ENCODE results near the gene TC2N. TPM values are rescaled to one million over a fixed set of nuclear protein-coding genes. Genes with fewer than 3 reads are reported as not detected.

Gene TC2N
- total RNA-seq, 1 experiment from 2014 or later: 15.9 TPM

DNA sequence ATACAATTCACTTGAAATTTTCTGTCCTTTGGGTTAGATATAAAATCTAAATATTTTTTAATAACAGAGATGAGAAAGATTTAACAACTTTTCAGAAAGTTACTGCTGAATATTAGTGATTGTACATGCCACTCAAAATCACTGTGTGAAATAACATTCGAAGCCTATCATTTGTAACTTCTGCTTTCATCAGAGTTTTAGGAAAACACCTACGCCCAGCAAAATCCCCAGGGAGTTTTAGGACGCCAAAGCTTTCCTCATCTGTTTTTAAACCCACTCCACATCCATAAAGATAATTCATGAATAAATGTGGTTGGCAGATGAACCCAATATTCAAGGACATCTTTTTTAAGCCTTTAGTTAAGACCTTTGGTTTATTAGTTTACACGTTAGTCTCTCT, 23.9 kb downstream of the TC2N start:
- Histone ChIP-seq H3K27ac (ENCODE audit: low read depth, low read length) (no peak overlapping the region), H3K4me3 (replicated peaks in 1 of 2; ENCODE audit: low read depth in 1 of 2, low read length in 2 of 2) (no peak overlapping the region), H4K20me1 (ENCODE audit: insufficient read depth) (no peaks in the 10 kb centered on the region), H3K9me2 (ENCODE audit: insufficient read depth) (no peaks in the 10 kb centered on the region), H2AFZ (ENCODE audit: low read depth, low read length, poor library complexity, severe bottlenecking) (no peak overlapping the region), H3K4me1 (ENCODE audit: control insufficient read depth in 1 of 2, insufficient read depth in 2 of 2, low read length in 2 of 2) (no peaks in the 10 kb centered on the region), H3K9ac (ENCODE audit: low read length) (no peak overlapping the region), H3K27me3 (ENCODE audit: insufficient read depth, low read length) (no peaks in the 10 kb centered on the region), H3K79me2 (ENCODE audit: insufficient read depth, low read length) (no peaks in the 10 kb centered on the region), H3K36me3 (ENCODE audit: control insufficient read depth in 1 of 2, insufficient read depth in 2 of 2, low read length in 2 of 2) (no peaks in the 10 kb centered on the region), H3K4me2 (ENCODE audit: low read length) (no peak overlapping the region), H3K9me3 (ENCODE audit: control insufficient read depth in 1 of 2, insufficient read depth in 1 of 2, low read depth in 1 of 2, low read length in 2 of 2) (no peaks in the 10 kb centered on the region)
- ChIA-PET CTCF (no interaction called here), POLR2A (no interaction called here), RAD21 (ENCODE audit: low non-redundant PET in 1 of 2, low total read pairs in 2 of 2, uncharacterized antibody in 2 of 2, unreplicated experiment in 2 of 2) (no interaction called here)
- ATAC-seq (no peak), DNase-seq (ENCODE audit: low read depth, low spot score) (no peak)
- no TSS peak for BruUV-seq (replicated peaks)
- no peak for TF ChIP-seq TCF7L2 (IDR thresholded peaks at IDR 0.05; ENCODE audit: borderline replicate concordance, extremely low read depth, insufficient read depth, insufficient read length)
- no peak for TF ChIP-seq ELF1 (IDR thresholded peaks at IDR 0.05; ENCODE audit: borderline replicate concordance, low read depth)
- TF ChIP-seq SRF (IDR thresholded peaks at IDR 0.05; ENCODE audit: low read depth): no peak
- TF ChIP-seq YY1 (IDR thresholded peaks at IDR 0.05; ENCODE audit: extremely low read depth, insufficient replicate concordance, low read depth, low read length): no peak
- TF ChIP-seq, protein P1, sequence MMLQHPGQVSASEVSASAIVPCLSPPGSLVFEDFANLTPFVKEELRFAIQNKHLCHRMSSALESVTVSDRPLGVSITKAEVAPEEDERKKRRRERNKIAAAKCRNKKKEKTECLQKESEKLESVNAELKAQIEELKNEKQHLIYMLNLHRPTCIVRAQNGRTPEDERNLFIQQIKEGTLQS (IDR thresholded peaks at IDR 0.05): no peak
- intact Hi-C loops (cut with micrococcal nuclease): no loop called here

DNA sequence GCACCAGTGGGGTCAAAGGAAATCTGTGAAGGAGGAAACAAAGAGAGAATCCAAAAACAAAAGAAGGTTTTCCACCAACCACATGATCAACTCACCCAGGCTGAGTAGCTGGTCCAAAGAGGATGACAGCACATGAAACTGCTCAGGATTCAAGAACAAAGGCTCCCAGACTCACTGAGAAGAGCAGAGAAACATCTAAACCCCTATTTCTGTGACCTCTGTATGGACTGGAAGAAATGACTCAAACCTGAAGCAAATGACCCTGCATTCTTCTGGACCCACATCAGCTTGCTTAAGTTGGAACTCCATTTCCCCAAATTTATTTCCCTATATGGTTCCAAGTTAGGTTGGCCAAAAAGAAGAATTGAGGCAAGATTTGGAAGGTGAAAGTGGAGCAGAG, 26.3 kb downstream of the TC2N start:
- no peak overlapping the region for H2AFZ ChIP-seq (ENCODE audit: low read depth, low read length, poor library complexity, severe bottlenecking)
- no peaks in the 10 kb centered on the region for H3K9me2 ChIP-seq (ENCODE audit: insufficient read depth)
- DNase-seq (ENCODE audit: low read depth, low spot score) (no peak), ATAC-seq (no peak)
- ChIA-PET CTCF (no interaction called here), RAD21 (ENCODE audit: low non-redundant PET in 1 of 2, low total read pairs in 2 of 2, uncharacterized antibody in 2 of 2, unreplicated experiment in 2 of 2) (no interaction called here), POLR2A (no interaction called here)
- intact Hi-C loops (cut with micrococcal nuclease): no loop called here
- peaks cover 5 to 8% of the 10 kb centered on the region in 2 experiments; a peak in 3 of 4 replicates for H3K4me1 ChIP-seq (ENCODE audit: control insufficient read depth in 1 of 2, insufficient read depth in 2 of 2, low read length in 2 of 2)
- no peaks in the 10 kb centered on the region for H3K27me3 ChIP-seq (ENCODE audit: insufficient read depth, low read length)
- H3K9ac ChIP-seq (ENCODE audit: low read length): no peak overlapping the region
- H3K9me3 ChIP-seq (ENCODE audit: control insufficient read depth in 1 of 2, insufficient read depth in 1 of 2, low read depth in 1 of 2, low read length in 2 of 2): no peaks in the 10 kb centered on the region
- BruUV-seq (replicated peaks): no TSS peak
- H3K4me2 ChIP-seq (ENCODE audit: low read length): no peak overlapping the region
- no peaks in the 10 kb centered on the region for H3K36me3 ChIP-seq (ENCODE audit: control insufficient read depth in 1 of 2, insufficient read depth in 2 of 2, low read length in 2 of 2)
- H4K20me1 ChIP-seq (ENCODE audit: insufficient read depth): no peaks in the 10 kb centered on the region
- H3K79me2 ChIP-seq (ENCODE audit: insufficient read depth, low read length): no peaks in the 10 kb centered on the region
- no peak overlapping the region for H3K4me3 ChIP-seq (replicated peaks in 1 of 2; ENCODE audit: low read depth in 1 of 2, low read length in 2 of 2)
- H3K27ac ChIP-seq (ENCODE audit: low read depth, low read length): no peak overlapping the region
- TF ChIP-seq POLR2AphosphoS5 (IDR thresholded peaks at IDR 0.05; ENCODE audit: low read depth, low read length) (no peak), YY1 (IDR thresholded peaks at IDR 0.05; ENCODE audit: extremely low read depth, insufficient replicate concordance, low read depth, low read length) (no peak), EGR1 (IDR thresholded peaks at IDR 0.05; ENCODE audit: low read depth) (no peak), ZFX (IDR thresholded peaks at IDR 0.05) (no peak), POLR2A (IDR thresholded peaks at IDR 0.05; ENCODE audit: borderline replicate concordance, extremely low read depth, insufficient read depth, insufficient read length) (no peak), EZH2phosphoT487 (IDR thresholded peaks at IDR 0.05; ENCODE audit: borderline replicate concordance) (no peak), SP1 (IDR thresholded peaks at IDR 0.05; ENCODE audit: low read depth) (no peak), TCF7L2 (IDR thresholded peaks at IDR 0.05; ENCODE audit: borderline replicate concordance, extremely low read depth, insufficient read depth, insufficient read length) (no peak), ZNF274 (IDR thresholded peaks at IDR 0.05; ENCODE audit: low read depth, low read length) (no peak), JUND (IDR thresholded peaks at IDR 0.05) (no peak), EZH2 (IDR thresholded peaks at IDR 0.05) (no peak), FOSL1 (IDR thresholded peaks at IDR 0.05; ENCODE audit: low read depth) (no peak)
- TF ChIP-seq, protein P2, sequence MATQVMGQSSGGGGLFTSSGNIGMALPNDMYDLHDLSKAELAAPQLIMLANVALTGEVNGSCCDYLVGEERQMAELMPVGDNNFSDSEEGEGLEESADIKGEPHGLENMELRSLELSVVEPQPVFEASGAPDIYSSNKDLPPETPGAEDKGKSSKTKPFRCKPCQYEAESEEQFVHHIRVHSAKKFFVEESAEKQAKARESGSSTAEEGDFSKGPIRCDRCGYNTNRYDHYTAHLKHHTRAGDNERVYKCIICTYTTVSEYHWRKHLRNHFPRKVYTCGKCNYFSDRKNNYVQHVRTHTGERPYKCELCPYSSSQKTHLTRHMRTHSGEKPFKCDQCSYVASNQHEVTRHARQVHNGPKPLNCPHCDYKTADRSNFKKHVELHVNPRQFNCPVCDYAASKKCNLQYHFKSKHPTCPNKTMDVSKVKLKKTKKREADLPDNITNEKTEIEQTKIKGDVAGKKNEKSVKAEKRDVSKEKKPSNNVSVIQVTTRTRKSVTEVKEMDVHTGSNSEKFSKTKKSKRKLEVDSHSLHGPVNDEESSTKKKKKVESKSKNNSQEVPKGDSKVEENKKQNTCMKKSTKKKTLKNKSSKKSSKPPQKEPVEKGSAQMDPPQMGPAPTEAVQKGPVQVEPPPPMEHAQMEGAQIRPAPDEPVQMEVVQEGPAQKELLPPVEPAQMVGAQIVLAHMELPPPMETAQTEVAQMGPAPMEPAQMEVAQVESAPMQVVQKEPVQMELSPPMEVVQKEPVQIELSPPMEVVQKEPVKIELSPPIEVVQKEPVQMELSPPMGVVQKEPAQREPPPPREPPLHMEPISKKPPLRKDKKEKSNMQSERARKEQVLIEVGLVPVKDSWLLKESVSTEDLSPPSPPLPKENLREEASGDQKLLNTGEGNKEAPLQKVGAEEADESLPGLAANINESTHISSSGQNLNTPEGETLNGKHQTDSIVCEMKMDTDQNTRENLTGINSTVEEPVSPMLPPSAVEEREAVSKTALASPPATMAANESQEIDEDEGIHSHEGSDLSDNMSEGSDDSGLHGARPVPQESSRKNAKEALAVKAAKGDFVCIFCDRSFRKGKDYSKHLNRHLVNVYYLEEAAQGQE (IDR thresholded peaks at IDR 0.05; ENCODE audit: low read depth): no peak
- TF ChIP-seq, protein P1 (IDR thresholded peaks at IDR 0.05): no peak
